Right hindlimb (tissue), 1 donor: Measurements from ENCODE around the gene MARCHF3.
"Not testable (repeated sequence)": the region's sequence is repeated elsewhere in the genome, so short reads cannot be mapped to it uniquely, and the experiment has no call there.

Experiments used
- DNase-seq: peaks from one replicate; pipeline ENCODE4 v3.0.0-alpha.2; 2018

MARCHF3 gene

GRCh38 chr5:127046343-127047072 lies 16.1 kb upstream of the MARCHF3 start:
- DNase-seq = no peak

GRCh38 chr5:127042593-127042992 lies 12.2 kb upstream of the MARCHF3 start:
- DNase-seq = no peak

- DNase-seq = no peak
Measured at GRCh38 chr5:127041571-127041970, 11.2 kb upstream of the MARCHF3 start.

GRCh38 chr5:127040796-127041520 lies 10.6 kb upstream of the MARCHF3 start:
- DNase-seq = no peak

GRCh38 chr5:127038550-127038949 lies 8.2 kb upstream of the MARCHF3 start:
- DNase-seq = no peak

- DNase-seq = no peak
Measured at GRCh38 chr5:127031863-127032232, 1.5 kb upstream of the MARCHF3 start.

GRCh38 chr5:127031147-127031862 lies 947 bp upstream of the MARCHF3 start:
- DNase-seq = peak; percentile 43

- peak; percentile 66 for DNase-seq
Measured at GRCh38 chr5:127029581-127030258, 638 bp downstream of the MARCHF3 start.

GRCh38 chr5:127028822-127029457 lies 1.4 kb downstream of the MARCHF3 start:
- DNase-seq = peak; percentile 54

- DNase-seq = no peak
Measured at GRCh38 chr5:127027539-127027938, 2.8 kb downstream of the MARCHF3 start.

- no peak for DNase-seq
Measured at GRCh38 chr5:127026166-127026565, 4.2 kb downstream of the MARCHF3 start.

GRCh38 chr5:127025467-127025866 lies 4.9 kb downstream of the MARCHF3 start:
- no peak for DNase-seq

- DNase-seq = no peak
Measured at GRCh38 chr5:127024821-127025220, 5.5 kb downstream of the MARCHF3 start.

GRCh38 chr5:127023552-127024191 lies 6.7 kb downstream of the MARCHF3 start:
- DNase-seq = not testable (repeated sequence)

GRCh38 chr5:127022846-127023245 lies 7.5 kb downstream of the MARCHF3 start:
- DNase-seq = no peak

- DNase-seq = no peak
Measured at GRCh38 chr5:127019928-127020327, 10.4 kb downstream of the MARCHF3 start.

- DNase-seq = not testable (repeated sequence)
Measured at GRCh38 chr5:127016722-127017121, 13.6 kb downstream of the MARCHF3 start.

GRCh38 chr5:127015716-127016115 lies 14.6 kb downstream of the MARCHF3 start:
- no peak for DNase-seq

- DNase-seq = no peak
Measured at GRCh38 chr5:127014573-127014972, 15.8 kb downstream of the MARCHF3 start.

- no peak for DNase-seq
Measured at GRCh38 chr5:127013407-127013806, 17.0 kb downstream of the MARCHF3 start.

GRCh38 chr5:127012916-127013315 lies 17.4 kb downstream of the MARCHF3 start:
- DNase-seq = no peak
